Neuron (in vitro differentiated cells): Measurements from ENCODE around the gene BORCS8.

Experiments used
- H2AFZ ChIP-seq: one replicate; pipeline ENCODE4 v1.6.1; 2013; ENCODE audit warnings: low read depth, mild to moderate bottlenecking, inconsistent platforms, low read length, moderate library complexity
- H3K27me3 ChIP-seq: one replicate; pipeline ENCODE4 v1.6.1; 2013; ENCODE audit warnings: low read length; ENCODE audit not compliant: insufficient read depth
- H3K36me3 ChIP-seq: one replicate; pipeline ENCODE4 v1.6.1; 2013; ENCODE audit warnings: low read length; ENCODE audit not compliant: insufficient read depth
- H3K4me1 ChIP-seq: one replicate; pipeline ENCODE4 v1.6.1; 2013; ENCODE audit warnings: low read length; ENCODE audit not compliant: insufficient read depth
- H3K4me3 ChIP-seq: 2 replicates; pipeline ENCODE4 v1.5.1; 2013; ENCODE audit warnings: mild to moderate bottlenecking, low read length, moderate library complexity
- H3K9me3 ChIP-seq: one replicate; pipeline ENCODE4 v1.6.1; 2013; ENCODE audit warnings: low read length

BORCS8 gene

DNA sequence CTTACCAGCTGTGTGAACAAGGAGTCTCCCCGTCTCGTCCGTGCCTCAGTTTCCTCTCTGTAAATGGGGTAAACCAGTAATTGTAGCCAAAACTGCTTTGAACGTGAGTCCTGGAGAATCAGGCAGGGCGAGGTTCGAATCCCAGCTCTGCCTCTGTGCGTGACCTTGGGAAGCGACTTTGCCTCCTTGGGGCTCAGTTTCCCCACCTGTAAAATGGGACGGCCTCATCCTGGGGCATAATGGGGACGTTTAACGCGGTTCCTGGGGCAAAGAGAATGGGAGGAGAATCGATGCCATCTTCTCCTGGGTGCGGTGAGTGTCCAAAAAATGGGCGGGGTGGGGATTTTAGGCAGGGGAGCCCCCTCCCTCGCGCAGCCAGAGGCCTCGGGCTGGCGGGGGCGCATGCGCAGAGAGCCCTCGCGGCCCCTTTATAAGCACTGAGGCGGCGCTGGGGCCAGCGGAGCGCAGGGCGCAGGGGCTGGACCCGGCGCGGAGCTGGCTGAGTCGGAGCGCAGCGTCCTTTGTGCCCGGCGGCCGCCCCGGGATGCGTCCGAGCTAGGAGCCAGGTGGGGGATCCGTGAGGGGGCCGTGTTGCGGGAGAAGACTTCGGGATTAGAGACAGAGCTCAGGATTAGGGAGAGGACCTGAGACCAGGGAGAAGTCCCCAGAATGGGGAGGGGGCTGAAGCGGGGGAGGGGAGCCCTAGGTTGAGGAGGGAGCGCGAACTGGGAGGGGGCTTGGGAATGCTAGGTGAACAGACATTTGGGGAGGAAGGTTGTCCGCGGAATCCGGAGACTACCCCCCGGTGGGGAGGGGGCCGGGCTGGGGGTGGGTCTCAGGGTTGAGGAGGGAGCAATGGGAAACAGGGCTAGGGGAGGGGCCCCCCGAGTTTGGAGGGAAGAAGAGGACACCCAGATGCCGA is 19.8 kb upstream of the BORCS8 start, which contains the start of gene NCAN:
NCAN (plus strand) TSS at position 460 of the 922 bp plus-strand sequence. CDS start 4,996 bp downstream, outside the sequence.
- Histone ChIP-seq H3K9me3 (no peaks in the 10 kb centered on the region), H2AFZ (peak within 1 kb of the TSS; percentile 7), H3K36me3 (peaks cover 11% of the 10 kb centered on the region), H3K4me3 (peak within 1 kb of the TSS; percentile 74), H3K4me1 (peaks cover 31% of the 10 kb centered on the region), H3K27me3 (no peaks in the 10 kb centered on the region)

DNA sequence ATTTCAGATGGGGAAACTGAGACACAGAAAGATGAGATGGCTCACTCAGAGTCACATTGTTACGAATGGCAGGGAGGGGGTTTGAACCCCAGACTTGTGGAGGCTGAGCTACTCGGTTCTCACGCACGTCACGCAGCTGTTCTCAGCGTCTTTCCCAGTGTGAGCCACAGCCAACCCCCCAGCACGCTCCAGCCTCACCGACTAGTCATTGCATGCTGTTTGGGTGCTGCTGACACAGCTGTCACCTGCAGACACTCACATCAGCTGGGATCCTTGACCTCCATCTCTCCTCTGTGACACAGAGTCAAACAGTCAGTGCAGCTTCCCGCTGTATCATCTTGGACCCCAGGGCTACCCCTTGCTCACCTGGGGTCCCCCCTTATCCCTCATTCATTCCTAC is 17.4 kb upstream of the BORCS8 start:
- Histone ChIP-seq H2AFZ (no peak overlapping the region), H3K4me1 (peaks cover 26% of the 10 kb centered on the region), H3K27me3 (no peaks in the 10 kb centered on the region), H3K36me3 (no peaks in the 10 kb centered on the region), H3K4me3 (no peak overlapping the region), H3K9me3 (no peaks in the 10 kb centered on the region)

DNA sequence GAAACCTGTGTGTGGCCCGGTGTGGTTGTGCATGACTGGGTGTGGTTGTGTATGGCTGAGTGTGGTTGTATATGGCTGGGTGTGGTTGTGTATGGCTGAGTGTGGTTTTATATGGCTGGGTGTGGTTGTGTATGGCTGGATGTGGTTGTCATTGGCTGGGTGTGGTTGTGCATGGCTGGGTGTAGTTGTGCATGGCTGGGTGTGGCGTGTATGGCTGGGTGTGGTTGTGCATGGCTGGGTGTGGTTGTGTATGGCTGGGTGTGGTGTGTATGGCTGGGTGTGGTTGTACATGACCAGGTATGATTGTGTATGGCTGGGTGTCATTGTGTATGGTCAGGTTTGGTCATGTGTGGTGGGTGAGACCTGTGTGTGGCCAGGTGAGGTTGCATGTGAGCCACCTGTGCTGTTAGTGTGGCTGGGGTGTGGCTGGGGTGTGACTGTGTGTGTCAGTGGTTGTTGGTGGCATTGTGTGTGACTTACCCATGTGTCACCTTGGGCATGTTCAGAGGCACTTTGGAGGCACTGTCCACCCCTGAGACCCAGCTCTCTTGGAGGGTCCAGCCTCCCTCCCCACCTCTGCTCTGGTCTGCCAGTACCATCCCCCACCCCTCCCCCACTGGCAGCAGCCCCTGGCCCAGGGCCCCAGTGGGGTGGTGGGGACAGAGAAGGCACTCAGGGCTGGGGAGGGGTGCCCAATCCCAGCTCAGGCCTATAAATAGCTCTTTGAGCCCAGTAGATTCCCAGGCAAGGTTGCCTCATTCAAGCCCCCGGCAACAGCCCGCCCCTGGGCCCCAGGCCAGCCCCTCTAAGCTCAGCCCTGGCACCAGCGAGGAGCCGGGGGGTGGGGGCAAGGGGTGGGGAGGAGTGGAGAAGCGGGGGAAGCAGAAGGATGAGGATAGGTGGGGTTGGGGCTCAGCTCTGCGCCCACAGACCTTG is 16.0 kb upstream of the BORCS8 start:
- Histone ChIP-seq H3K4me1 (peaks cover 13% of the 10 kb centered on the region), H3K27me3 (no peaks in the 10 kb centered on the region), H2AFZ (no peak overlapping the region), H3K9me3 (no peaks in the 10 kb centered on the region), H3K4me3 (no peak overlapping the region), H3K36me3 (no peaks in the 10 kb centered on the region)

DNA sequence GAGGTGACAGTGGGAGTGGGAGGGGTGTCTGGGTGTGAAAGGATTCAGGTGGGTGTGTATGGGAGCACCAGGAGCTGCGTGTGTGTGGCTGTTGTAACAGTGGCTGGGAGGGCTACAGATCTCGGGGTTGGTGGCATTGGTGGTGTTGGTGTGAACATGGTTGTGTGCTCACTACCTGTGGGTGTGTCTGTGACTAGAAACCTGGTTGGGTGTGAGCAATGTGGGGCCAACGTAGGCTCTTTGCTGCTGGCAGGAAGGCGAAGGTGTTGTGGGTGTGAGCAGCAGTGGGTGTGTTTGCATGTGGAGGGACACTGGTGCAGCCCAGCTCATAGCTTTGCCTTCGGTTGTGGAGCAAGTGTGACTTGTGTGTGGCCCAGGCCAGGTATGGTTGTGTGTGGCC is 15.0 kb upstream of the BORCS8 start:
- H3K36me3 ChIP-seq = no peaks in the 10 kb centered on the region
- H3K27me3 ChIP-seq = no peaks in the 10 kb centered on the region
- H2AFZ ChIP-seq = no peak overlapping the region
- peaks cover 12% of the 10 kb centered on the region for H3K4me1 ChIP-seq
- no peaks in the 10 kb centered on the region for H3K9me3 ChIP-seq
- H3K4me3 ChIP-seq = no peak overlapping the region

DNA sequence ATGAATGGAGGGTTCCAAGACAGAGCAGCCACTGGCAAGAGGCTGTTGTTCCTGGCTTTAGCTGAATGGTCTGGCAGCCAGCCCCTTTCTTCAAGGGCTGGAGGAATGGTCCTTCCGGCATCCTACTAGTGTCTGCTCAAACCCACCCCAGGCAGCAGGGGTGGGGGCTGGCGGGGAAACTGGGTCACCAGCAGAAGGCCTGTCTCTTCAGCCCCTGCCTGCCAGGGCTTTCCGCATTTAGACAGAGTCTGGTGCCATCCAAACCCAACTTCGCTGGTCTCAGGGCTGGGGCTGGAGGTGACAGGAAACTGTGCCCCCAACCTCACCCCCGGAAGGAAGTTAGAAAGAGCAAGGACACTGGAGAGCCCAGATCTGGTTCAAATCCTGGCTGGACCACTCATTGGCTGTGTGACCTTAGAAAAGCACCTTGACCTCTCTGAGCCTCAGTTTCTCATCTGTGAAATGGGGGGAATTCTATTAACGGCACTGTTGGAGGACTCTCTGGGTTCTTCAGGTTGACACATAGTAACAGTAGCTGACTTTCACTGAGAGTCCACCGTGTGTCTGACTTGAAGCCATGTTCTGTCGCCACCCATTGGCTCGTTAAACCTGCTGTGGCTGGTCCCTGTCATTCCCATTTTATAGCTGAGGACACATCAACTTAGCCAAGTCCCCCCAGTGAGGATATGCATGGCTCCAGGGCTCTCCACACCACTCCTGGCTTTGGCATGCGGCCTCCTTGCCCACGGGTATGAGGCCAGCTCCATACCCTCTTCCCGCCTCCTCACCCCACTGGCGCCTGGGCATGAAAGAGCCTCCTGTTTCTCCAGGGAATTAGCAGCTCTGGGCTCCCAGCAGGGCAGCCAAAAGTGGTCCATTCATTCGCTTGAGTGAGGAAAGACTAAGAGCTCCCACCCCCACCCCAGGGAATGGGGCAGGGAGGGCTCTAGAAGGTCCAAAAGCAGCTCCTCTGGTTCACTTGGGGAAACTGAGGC is 13.8 kb upstream of the BORCS8 start:
- H3K9me3 ChIP-seq = no peaks in the 10 kb centered on the region
- no peak overlapping the region for H3K4me3 ChIP-seq
- no peaks in the 10 kb centered on the region for H3K27me3 ChIP-seq
- peaks cover 12% of the 10 kb centered on the region for H3K4me1 ChIP-seq
- no peak overlapping the region for H2AFZ ChIP-seq
- H3K36me3 ChIP-seq = peaks cover 5% of the 10 kb centered on the region

DNA sequence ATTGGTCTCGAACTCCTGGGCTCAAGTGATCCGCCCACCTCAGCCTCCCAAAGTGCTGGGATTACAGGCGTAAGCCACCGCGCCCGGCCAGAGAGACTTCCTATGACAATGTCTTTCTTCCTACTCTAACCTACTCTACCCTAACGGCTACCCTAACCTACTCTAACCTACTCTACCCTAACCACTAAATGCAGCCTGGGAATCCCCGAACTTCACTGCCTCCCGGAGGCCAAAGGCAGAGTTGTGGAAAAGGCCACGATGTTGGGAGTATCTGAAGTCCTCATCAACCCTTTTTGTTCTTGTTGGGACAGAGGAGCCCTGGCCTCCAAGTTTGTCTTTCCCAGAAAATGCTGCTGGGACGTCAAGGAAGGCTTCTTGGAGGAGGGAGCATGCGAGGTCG is 12.2 kb upstream of the BORCS8 start:
- Histone ChIP-seq H3K4me3 (no peak overlapping the region), H2AFZ (no peak overlapping the region), H3K4me1 (peaks cover 12% of the 10 kb centered on the region), H3K27me3 (no peaks in the 10 kb centered on the region), H3K9me3 (no peaks in the 10 kb centered on the region), H3K36me3 (peaks cover 13% of the 10 kb centered on the region)

DNA sequence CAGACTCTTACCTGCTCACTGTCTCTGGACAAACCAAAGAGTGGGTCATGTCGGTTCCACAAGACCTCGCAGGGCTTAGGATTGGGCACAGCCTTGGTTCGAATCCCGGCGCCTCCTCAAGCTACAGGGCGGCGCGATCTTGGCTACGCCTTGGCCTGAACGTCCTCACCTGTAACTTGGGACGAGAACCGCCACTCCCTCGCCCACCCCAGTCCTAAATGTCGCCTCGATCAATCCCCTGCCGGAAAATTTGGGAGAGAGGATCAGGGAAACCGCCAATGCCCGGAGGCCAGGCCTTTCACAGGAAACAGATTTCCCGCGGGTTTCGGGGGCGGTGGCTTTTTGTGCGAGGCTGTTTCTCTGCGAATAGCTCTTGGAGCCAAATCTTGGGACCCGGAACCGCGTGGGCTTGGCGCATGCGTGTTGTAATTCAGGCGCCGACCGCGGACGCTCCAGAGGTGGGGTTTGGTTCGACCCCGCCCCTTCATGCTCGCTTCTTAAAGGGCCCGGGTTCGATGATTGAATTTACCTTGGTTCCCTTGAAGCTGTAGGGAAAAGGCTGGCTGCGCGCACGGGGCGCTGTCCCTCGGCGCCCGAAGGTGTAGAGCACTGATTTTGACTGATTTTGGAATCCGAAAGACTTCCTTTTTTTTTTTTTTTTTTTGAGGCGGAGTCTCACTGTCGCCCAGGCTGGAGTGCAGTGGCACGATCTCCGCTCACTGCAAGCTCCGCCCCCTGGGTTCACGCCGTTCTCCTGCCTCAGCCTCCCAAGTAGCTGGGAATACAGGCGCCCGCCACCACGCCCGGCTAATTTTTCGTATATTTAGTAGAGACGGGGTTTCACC is 11.3 kb upstream of the BORCS8 start, which contains the start of gene NR2C2AP:
NR2C2AP (minus strand) TSS at position 403 of the 845 bp plus-strand sequence; CDS start at position 49, 354 bp downstream.
- peaks cover 22% of the 10 kb centered on the region for H3K36me3 ChIP-seq

DNA sequence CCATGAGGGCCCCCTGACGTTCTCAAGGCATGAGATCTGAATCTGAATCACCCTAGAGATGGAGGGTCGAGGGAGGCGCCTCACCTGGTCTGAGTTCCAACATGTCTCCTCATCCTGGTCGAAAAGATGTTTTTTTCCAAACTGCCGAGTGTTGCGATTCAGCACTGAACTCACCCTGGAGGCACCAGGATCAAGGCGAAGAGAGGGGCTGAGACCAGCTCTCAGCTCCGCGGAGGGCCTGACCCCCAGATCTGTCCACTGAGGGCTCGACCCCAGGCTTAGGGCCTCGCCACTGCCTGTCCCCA is 10.7 kb upstream of the BORCS8 start:
- no peak overlapping the region for H2AFZ ChIP-seq
- H3K4me1 ChIP-seq = peaks cover 9% of the 10 kb centered on the region
- no peaks in the 10 kb centered on the region for H3K27me3 ChIP-seq
- peak overlapping the region; percentile 73 for H3K4me3 ChIP-seq
- H3K9me3 ChIP-seq = no peaks in the 10 kb centered on the region
- peaks cover 26% of the 10 kb centered on the region for H3K36me3 ChIP-seq

More for the DNA sequence above, 11.3 kb upstream of the BORCS8 start, which contains the start of gene NR2C2AP:
- Histone ChIP-seq H3K4me1 (peaks cover 12% of the 10 kb centered on the region), H3K9me3 (no peaks in the 10 kb centered on the region), H3K27me3 (no peaks in the 10 kb centered on the region), H3K4me3 (peak within 1 kb of the TSS; percentile 73), H2AFZ (peak within 1 kb of the TSS; percentile 45)

DNA sequence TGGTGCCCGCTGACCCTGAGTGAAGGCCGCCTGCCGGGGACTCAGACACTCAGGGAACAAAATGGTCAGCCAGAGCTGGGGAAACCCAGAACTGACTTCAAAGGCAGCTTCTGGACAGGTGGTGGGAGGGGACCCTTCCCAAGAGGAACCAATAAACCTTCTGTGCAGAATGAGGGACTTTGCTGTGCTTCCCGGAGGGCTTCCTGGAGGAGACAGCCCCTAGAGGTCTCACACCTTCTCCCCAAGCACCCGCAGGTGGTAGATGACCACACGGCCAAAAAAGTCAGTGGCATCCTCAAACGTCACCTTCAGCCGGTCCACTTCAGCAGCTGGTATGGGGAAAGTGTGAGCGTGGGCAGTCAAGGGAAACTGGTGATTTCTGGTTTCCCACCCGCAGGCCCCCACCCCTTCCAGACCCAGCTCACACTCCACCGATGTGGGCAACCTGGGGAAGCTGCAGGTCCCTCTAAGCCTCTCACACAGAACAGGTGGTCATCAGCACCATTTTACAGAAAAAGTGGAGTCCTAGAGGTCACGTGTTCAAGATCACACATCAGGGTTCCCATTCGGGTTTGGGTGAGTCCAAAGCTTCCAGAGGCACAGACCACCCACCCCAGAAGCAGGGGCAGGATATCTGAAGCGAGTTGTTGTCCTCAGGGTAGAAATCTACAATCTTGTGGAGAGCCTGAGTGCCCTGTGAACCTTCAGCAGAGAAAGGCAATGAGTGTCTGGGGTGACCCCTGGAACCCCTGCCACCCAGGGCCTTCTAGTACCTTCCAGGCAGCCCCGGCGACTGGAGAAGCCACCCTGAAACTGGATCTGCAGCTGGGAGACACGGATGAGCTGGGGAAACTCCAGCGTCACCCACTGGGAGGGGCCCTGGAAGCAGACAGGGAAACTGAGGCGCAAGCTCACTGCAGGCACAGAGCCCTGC is 10.0 kb upstream of the BORCS8 start:
- Histone ChIP-seq H3K36me3 (peaks cover 29% of the 10 kb centered on the region), H3K4me3 (peak overlapping the region; percentile 73), H3K9me3 (no peaks in the 10 kb centered on the region), H3K4me1 (peaks cover 7% of the 10 kb centered on the region), H3K27me3 (no peaks in the 10 kb centered on the region), H2AFZ (no peak overlapping the region)

DNA sequence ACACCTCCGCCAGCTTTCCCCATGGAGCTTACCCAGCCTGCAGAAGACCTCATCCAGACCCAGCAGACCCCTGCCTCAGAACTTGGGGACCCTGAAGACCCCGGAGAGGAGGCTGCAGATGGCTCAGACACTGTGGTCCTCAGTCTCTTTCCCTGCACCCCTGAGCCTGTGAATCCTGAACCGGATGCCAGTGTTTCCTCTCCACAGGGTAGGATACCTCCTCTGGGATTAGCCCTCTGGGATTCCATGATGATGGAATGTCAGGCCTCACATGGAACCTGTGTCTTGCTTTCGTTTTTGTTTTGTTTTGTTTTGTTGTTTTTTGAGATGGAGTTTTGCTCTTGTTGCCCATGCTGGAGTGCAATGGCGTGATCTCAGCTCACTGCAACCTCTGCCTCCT is 2.0 kb upstream of the BORCS8 start:
- H3K36me3 ChIP-seq = peaks cover 24% of the 10 kb centered on the region
- peak overlapping the region; percentile 93 for H3K4me3 ChIP-seq

DNA sequence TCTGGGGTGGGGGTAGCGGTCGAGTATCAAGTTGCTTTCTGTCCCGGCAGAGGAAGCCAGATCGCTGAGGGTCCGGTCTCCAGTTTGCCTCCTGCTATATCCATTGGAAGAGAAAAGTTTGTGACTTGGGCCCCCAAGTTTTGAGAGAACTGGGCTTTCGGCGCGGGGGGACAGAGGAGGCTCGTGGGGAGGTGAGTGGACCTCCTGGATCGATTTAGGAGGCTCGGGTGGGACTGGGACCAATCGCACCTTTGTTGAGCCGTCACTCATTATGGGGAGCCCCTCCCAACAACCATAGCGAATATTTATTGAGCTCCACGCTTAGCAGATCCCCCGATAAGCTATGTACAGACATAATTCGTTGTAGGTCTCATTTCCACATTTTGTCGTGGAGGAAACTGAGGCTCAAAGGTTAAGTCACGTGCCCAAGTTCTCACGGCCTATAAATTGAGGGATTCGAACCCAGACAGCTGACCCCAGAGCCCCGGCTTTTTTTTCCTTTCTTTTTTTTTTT is 1.0 kb upstream of the BORCS8 start:
- peaks cover 17% of the 10 kb centered on the region for H3K4me1 ChIP-seq
- H3K27me3 ChIP-seq = no peaks in the 10 kb centered on the region
- H3K9me3 ChIP-seq = no peaks in the 10 kb centered on the region
- H3K4me3 ChIP-seq = peak overlapping the region; percentile 93
- H2AFZ ChIP-seq = peak overlapping the region; percentile 33
- H3K36me3 ChIP-seq = peaks cover 18% of the 10 kb centered on the region

More for the DNA sequence above, 2.0 kb upstream of the BORCS8 start:
- Histone ChIP-seq H3K4me1 (peaks cover 17% of the 10 kb centered on the region), H2AFZ (no peak overlapping the region), H3K9me3 (no peaks in the 10 kb centered on the region), H3K27me3 (no peaks in the 10 kb centered on the region)
